GM21529 (cell line): ENCODE measurements around the gene FOXR1.
A peak's percentile ranks its signal among the peaks of the same experiment; 100 is the strongest.

Source experiments
- ATAC-seq: cut with Tn5 transposase; IDR thresholded peaks from one replicate; pipeline ENCODE4 v1.9.1; 2021; ENCODE audit not compliant: unreplicated experiment

Gene FOXR1, protein sequence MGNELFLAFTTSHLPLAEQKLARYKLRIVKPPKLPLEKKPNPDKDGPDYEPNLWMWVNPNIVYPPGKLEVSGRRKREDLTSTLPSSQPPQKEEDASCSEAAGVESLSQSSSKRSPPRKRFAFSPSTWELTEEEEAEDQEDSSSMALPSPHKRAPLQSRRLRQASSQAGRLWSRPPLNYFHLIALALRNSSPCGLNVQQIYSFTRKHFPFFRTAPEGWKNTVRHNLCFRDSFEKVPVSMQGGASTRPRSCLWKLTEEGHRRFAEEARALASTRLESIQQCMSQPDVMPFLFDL

GRCh38 chr11:118971646-118972045 lies at the start of gene FOXR1:
TSS of gene FOXR1 (plus strand) at chr11:118971761. CDS start at chr11:118971932, 171 bp downstream.
- no peak for ATAC-seq

DNA sequence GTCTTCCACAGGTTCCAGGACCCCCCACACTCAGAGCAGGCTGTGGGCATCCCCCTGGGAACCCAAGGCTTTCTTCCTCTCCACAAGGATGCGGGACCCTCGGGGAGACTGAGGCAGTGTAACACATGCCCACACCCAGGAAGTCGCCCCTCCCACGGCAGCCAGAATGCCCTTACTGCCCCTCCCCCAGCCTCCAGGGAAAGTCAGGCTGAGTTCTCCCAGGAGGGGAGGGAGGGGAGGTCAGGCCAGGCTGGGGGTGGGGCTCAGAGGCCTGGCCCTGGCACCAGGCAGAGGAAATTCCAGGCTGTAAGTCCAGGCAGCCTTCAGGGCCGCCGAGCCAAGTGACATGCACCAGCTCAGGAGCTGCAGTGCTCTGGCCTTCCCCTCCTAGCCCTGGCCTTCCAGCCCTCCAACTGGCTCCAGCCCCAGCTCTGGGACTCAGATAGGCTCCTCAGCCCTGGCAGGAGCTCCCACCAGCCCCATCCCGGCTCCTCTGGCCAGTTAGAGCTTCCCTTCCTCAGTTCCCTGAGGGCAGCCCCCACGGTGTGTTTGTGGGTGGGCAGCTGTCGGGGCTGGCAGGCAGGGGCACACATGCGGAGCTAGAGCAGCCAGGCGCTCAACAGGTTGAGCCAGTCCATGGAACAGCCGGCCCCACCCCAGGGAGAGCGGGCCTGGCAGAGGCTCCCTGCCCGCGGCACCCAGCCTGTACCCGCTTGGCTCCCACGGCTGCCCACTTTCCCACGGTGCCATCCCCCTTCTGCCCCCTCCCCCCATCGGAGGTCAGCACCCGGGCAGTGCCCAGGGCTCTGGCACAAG lies 49.4 kb upstream of the FOXR1 start:
- no peak for ATAC-seq

GRCh38 chr11:118922745-118923627 lies 48.6 kb upstream of the FOXR1 start:
- no peak for ATAC-seq

GRCh38 chr11:118923721-118924587 lies 47.6 kb upstream of the FOXR1 start:
- ATAC-seq, result no peak

GRCh38 chr11:118924591-118925585 lies 46.7 kb upstream of the FOXR1 start:
- no peak for ATAC-seq

GRCh38 chr11:118927554-118928100 lies 43.9 kb upstream of the FOXR1 start:
- no peak for ATAC-seq

- ATAC-seq, result peak; percentile 38
These were observed 43.3 kb upstream of the FOXR1 start for GRCh38 chr11:118928101-118928869.

- ATAC-seq, result peak; percentile 3
These were observed 42.6 kb upstream of the FOXR1 start for GRCh38 chr11:118928870-118929500.

DNA sequence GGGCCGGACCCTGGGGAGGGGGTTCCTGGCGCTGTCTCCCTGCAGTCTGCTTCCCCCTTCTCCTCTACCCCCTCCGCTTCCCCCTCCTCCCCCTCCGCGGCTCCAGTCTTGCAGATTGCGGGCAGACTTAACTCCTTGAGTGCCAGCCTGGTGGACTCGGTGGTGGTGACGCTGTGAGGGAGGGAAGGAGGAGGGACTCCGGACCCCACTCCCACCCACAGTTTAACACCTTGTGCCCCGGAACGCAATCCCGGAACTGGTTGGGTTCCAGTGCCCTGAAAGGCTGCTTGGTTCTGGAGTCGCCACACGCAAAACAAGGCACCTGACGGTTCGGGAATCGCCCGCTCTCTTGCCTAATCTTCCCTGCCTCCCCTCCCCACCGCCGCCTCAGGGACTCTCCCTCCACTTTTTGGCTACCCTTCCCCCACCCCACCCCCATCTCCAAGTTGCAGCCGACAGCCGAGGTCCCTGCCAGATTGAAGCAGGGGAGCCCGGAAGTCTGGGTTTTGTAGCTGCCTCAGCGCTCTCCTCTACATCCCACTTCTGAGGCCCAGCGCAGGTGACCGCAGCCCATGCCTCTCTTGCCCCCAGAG lies 42.0 kb upstream of the FOXR1 start:
- no peak for ATAC-seq

- ATAC-seq, result no peak
These were observed 41.4 kb upstream of the FOXR1 start for GRCh38 chr11:118930094-118930712.

DNA sequence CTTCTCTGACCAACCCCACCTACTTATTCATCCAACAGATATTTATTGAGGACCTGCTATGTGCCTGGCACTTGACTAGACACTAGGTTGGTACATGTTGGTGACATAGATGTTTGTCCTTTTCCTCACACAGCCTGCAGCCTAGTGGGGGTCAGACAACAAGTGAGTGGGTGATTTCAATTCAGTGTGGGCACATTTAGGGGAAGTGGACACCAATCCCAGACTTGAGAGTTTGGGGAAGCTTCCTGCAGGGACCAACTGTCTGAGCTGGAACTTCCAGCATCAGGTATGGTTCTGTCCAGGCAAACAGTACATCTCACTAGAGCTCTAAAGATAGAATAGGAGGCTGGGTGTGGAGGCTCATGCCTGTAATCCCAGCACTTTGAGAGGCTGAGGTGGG lies 40.0 kb upstream of the FOXR1 start:
- no peak for ATAC-seq

GRCh38 chr11:118933486-118933885 lies 38.1 kb upstream of the FOXR1 start:
- ATAC-seq, result no peak

DNA sequence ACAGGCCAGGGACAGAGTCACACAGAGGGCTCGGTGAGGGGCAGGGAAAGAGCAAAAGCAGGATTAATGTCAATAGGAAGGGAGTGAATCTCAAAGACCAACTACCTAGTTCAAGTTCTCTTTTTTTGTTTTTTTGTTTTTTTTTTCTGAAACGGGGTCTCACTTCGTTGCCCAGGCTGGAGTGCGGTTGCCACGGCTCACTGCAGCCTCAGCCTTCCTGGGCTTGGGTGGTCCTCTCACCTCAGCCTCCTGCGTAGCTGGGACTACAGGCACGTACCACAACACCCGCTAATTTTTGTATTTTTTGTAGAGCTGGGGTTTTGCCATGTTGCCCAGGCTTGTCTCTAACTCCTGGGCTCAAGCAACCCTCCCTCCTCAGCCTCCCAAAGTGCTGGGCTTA lies 36.2 kb upstream of the FOXR1 start:
- ATAC-seq, result no peak

DNA sequence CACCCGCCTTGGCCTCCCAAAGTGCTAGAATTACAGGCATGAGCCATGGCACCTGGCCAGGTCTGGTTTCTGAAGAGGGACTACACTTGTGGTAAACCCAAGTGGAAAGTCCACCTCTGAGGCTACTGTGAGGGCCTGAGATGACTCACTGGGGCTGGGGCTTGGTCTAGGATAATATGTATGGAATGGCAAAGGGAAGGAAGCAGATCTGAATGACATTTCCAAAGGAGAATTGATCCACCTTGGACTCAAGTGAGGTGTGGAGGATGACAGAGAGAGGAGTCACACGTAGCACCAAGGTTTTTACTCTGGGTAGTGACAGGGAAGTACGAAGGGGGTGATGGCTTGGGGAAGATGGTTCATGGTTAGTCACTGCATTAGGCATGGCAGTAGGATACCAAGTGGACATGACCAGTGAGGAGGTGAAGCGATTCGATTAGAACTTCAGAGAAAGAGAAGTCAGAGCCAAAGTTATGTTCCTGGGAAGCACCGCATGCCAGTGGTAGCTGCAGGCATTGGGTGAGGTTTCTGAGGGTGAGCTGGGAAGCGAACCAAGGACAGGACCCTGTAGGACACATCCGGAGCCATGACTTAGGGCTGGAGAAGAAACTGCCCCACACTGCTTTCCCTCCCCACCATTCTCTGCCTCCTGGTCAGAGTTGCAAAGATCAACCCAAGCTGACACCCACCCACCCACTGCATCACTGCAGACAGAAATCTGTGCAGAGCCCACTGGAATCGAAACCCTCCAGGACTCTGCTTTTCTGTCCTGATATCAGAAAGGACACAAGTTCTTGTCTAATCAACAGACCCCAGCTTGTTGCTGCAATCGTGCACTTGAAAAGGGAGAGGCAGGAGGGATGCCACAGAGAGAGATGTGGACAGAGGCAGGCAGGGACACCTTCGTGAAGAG lies 32.8 kb upstream of the FOXR1 start:
- ATAC-seq, result no peak

- no peak for ATAC-seq
These were observed 32.1 kb upstream of the FOXR1 start for GRCh38 chr11:118939404-118939915.
